Stomach (tissue), 9 donors: Measurements from ENCODE around the gene HOXB3. TPM values are rescaled to one million over a fixed set of nuclear protein-coding genes. Genes with fewer than 3 reads are reported as not detected.

Experiments used
- DNase-seq, 2 donors: peaks; one replicate each; pipeline versions ENCODE4 v3.0.0 to v3.0.0-alpha.2; 2013 to 2019
- H3K27ac ChIP-seq, 5 donors: fragments of 200-600 bp in 4 of 5; sonication (generic) in 4 of 5; one replicate each; pipeline ENCODE4 v1.5.1; 2013 to 2019; ENCODE audit warnings: mild to moderate bottlenecking in 1 of 5, moderate library complexity in 1 of 5
- H3K27me3 ChIP-seq, 3 donors: fragments of 200-600 bp; sonication (generic); one replicate each; pipeline ENCODE4 v1.5.1; 2017 to 2019; ENCODE audit warnings: mixed run types in 1 of 3
- H3K36me3 ChIP-seq, 4 donors: fragments of 200-600 bp; sonication (generic); 1 replicate in 3 of 4; 2 replicates in 1 of 4; pipeline ENCODE4 v1.5.1; 2016 to 2019
- H3K4me1 ChIP-seq, 4 donors: fragments of 200-600 bp; sonication (generic); one replicate each; pipeline ENCODE4 v1.5.1; 2016 to 2019
- H3K4me3 ChIP-seq, 4 donors: fragments of 200-600 bp; sonication (generic) in 3 of 4; one replicate each; pipeline ENCODE4 v1.5.1; 2016 to 2019; ENCODE audit warnings: mild to moderate bottlenecking in 1 of 4
- H3K9me3 ChIP-seq, 4 donors: fragments of 200-600 bp; sonication (generic); one replicate each; pipeline ENCODE4 v1.5.1; 2016 to 2019
- CTCF ChIP-seq, 7 experiments: fragments of 450-650 bp in 4 of 7; fragments of 200-600 bp in 3 of 7; sonication (generic) in 3 of 7; IDR thresholded peaks; one replicate each; pipeline ENCODE4 v1.5.1; 2016 to 2019; ENCODE audit warnings: antibody characterized with exemption in 7 of 7, control low read depth in 2 of 7, mild to moderate bottlenecking in 1 of 7
- EP300 ChIP-seq: sonication (generic); formaldehyde crosslinking; IDR thresholded peaks from one replicate; pipeline ENCODE4 v1.6.1; 2017; ENCODE audit warnings: antibody characterized with exemption
- POLR2A ChIP-seq, 4 donors: fragments of 450-650 bp; IDR thresholded peaks; one replicate each; pipeline ENCODE4 v1.6.1; 2016; ENCODE audit warnings: antibody characterized with exemption in 4 of 4, control low read depth in 2 of 4, mild to moderate bottlenecking in 1 of 4, moderate library complexity in 1 of 4
- POLR2AphosphoS5 ChIP-seq, 3 donors: sonication (generic); formaldehyde crosslinking; IDR thresholded peaks; one replicate each; pipeline ENCODE4 v1.6.1; 2016; ENCODE audit warnings: antibody characterized with exemption in 3 of 3
- WGBS, 5 donors: extraction: QIAGEN DNeasy Blood & Tissue Kit in 3 of 5; methylation state at CpG; one replicate each; pipeline versions ENCODE4 v1.1.5 to v1.1.7; 2013 to 2018; 5-methylcytosine and 5-hydroxymethylcytosine counted together
- intact Hi-C: fragments of 100-400 bp; cut with DNase I; formaldehyde crosslinking; loops from one replicate; pipeline ENCODE4 v1.15.1; 2023; ENCODE audit warnings: low total_unique reads
- polyA plus RNA-seq, 3 donors: library from polyadenylated mRNA; stranded (reverse); fragments of 200-250 nt; gene quantifications; one replicate each; pipeline ENCODE4 v1.2.3, GENCODE V29; 2013
- total RNA-seq, 5 donors: library from RNA; depleted of rRNA; stranded (reverse); fragments of >200 nt; gene quantifications; one replicate each; pipeline versions ENCODE4 v1.1.0 to v1.2.3, GENCODE V29; 2014 to 2016
- donor health status: healthy with polysubstance abuse.
- donor health status: Bipolar disorder and iron deficiency.
- donor health status: healthy.

HOXB3 gene
- total and polyA plus RNA-seq, 8 donors, result 2.8 to 77.6 (median 10.3) TPM

DNA sequence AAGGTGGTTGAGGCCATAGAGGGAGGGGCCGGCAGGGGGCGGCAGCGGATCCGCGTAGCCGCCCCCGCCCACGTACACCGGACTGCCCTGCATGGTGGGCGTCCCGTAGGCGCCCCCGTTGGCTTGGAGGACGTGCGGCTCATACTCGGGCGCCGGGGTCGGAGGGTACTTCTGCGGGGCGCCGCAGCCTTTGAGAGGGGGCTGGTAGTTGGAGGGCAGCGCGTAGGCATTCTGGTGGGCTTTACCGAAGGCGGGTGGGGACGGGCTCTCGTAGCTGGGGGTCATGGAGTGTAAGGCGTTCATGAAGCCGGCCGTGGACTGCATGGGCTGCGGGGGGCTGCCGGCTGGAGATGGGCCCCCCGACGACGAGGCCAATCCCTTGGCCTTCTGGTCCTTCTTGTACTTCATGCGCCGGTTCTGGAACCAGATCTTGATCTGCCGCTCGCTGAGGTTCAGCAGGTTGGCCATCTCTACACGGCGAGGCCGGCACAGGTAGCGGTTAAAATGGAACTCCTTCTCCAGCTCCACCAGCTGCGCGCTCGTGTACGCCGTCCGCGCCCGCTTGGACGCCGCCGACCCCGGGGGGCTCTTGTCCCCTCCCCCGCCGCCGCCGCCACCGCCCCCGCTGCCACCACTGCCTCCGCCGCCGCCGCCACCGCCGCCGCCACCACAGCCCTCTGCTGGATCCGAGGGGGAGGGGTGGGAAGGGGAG lies 39.4 kb downstream of the HOXB3 start:
- 26 to 55% (median 38%) methylated on average over 39 to 70 of the region's 70 CpGs for WGBS, 5 donors
- H3K4me3 ChIP-seq, result peak overlapping the region; percentile 3 to 27 (median 18)
- intact Hi-C loops, result no loop called here
- peaks cover 0 to 95% (median 36%) of the 10 kb centered on the region in 3 donors for H3K27me3 ChIP-seq
- DNase-seq, result peak in 1 of 2 donors; percentile 51
- peaks cover 7 to 78% (median 54%) of the 10 kb centered on the region in 4 donors for H3K4me1 ChIP-seq
- H3K9me3 ChIP-seq, result no peaks in the 10 kb centered on the region
- H3K27ac ChIP-seq, result peak overlapping the region; percentile 61 to 95 (median 93)
- peaks cover 0 to 11% (median 7%) of the 10 kb centered on the region in 4 donors for H3K36me3 ChIP-seq
- TF ChIP-seq POLR2A (IDR thresholded peaks at IDR 0.05) (no peak), EP300 (no peak), CTCF (IDR thresholded peaks at IDR 0.05) (no peak), POLR2AphosphoS5 (IDR thresholded peaks at IDR 0.05) (no peak)

GRCh38 chr17:48549914-48550501 lies 40.0 kb downstream of the HOXB3 start:
- WGBS, 5 donors, result 52 to 63% (median 60%) methylated on average over 17 to 18 of the region's 18 CpGs
- Histone ChIP-seq H3K9me3 (no peaks in the 10 kb centered on the region), H3K36me3 (peaks cover 0 to 11% (median 7%) of the 10 kb centered on the region in 4 donors), H3K4me3 (peak overlapping the region in 3 of 4 donors; percentile 3 to 27 (median 21)), H3K4me1 (peaks cover 8 to 80% (median 58%) of the 10 kb centered on the region in 4 donors), H3K27me3 (peaks cover 0 to 95% (median 36%) of the 10 kb centered on the region in 3 donors), H3K27ac (peak overlapping the region; percentile 61 to 95 (median 93))
- no peak for DNase-seq
- TF ChIP-seq CTCF (IDR thresholded peaks at IDR 0.05), result no peak
- no peak for TF ChIP-seq POLR2AphosphoS5 (IDR thresholded peaks at IDR 0.05)
- TF ChIP-seq EP300, result no peak
- TF ChIP-seq POLR2A (IDR thresholded peaks at IDR 0.05), result no peak
- intact Hi-C loops, result no loop called here

- 43 to 51% (median 49%) methylated on average over 3 of the region's 3 CpGs for WGBS, 5 donors
- Histone ChIP-seq H3K9me3 (no peaks in the 10 kb centered on the region), H3K36me3 (peaks cover 0 to 11% (median 7%) of the 10 kb centered on the region in 4 donors), H3K27ac (peak overlapping the region in 4 of 5 donors; percentile 90 to 95 (median 93)), H3K4me1 (peaks cover 8 to 84% (median 58%) of the 10 kb centered on the region in 4 donors), H3K4me3 (no peak overlapping the region), H3K27me3 (peaks cover 4 to 95% (median 35%) of the 10 kb centered on the region in 3 donors)
- intact Hi-C loops, result no loop called here
- DNase-seq, result no peak
- TF ChIP-seq POLR2AphosphoS5 (IDR thresholded peaks at IDR 0.05), result no peak
- no peak for TF ChIP-seq POLR2A (IDR thresholded peaks at IDR 0.05)
- TF ChIP-seq EP300, result no peak
- TF ChIP-seq CTCF (IDR thresholded peaks at IDR 0.05), result no peak
Measured at GRCh38 chr17:48549281-48549630, 40.8 kb downstream of the HOXB3 start.

GRCh38 chr17:48548523-48549280 lies 41.3 kb downstream of the HOXB3 start:
- Histone ChIP-seq H3K27me3 (peaks cover 4 to 95% (median 34%) of the 10 kb centered on the region in 3 donors), H3K27ac (peak overlapping the region; percentile 64 to 95 (median 93)), H3K4me3 (no peak overlapping the region), H3K36me3 (peaks cover 0 to 11% (median 7%) of the 10 kb centered on the region in 4 donors), H3K4me1 (peaks cover 8 to 78% (median 55%) of the 10 kb centered on the region in 4 donors), H3K9me3 (no peaks in the 10 kb centered on the region)
- intact Hi-C loops, result no loop called here
- DNase-seq, result no peak
- TF ChIP-seq POLR2A (IDR thresholded peaks at IDR 0.05) (no peak), CTCF (IDR thresholded peaks at IDR 0.05) (no peak)
- 43 to 63% (median 48%) methylated on average over 6 of the region's 6 CpGs for WGBS, 5 donors
